GM19025 (cell line): Measurements from ENCODE around the gene RUNX2.

Experiments used
- ATAC-seq: cut with Tn5 transposase; IDR thresholded peaks from one replicate; pipeline ENCODE4 v1.9.1; 2021; ENCODE audit warnings: mild to moderate bottlenecking, low read depth, moderate library complexity; ENCODE audit not compliant: unreplicated experiment

The RUNX2 gene

DNA sequence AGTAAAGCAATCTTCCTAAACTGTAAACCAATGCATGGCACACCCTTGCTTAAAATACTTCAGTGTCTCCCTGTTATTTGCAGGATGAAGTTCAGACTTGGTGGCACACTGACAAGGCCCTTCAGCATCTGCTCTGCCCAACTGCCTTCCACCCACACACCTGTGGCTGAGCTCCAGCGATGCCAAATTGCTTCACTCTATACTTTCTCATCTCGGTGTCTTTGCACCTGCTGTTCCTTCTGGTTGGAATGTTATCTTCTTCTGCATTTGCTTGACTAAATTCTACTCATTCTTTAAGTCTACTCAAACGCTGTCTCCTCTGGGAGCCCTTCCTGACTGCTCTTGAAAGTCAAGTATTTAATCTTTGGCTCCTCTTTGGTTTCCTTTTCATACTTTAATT is 149.7 kb downstream of the RUNX2 start:
- no peak for ATAC-seq

DNA sequence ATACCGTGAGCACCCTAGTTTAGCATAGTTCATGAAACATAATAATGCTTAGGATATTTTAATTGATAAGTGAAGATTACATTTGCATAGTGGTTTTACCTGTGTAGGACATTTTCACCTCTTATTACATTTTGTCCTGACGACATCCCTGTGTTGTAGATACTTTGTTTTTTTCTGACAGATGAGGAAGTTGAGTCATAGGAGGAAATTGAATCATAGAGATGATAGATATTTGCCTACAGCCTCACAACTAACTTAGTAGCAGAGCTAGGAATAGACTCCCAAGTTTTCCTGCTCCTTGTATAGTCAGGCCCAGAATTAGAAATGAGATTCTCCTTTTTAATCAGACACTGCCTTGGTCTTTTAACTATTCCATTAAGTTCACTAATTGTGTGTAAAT is 150.1 kb downstream of the RUNX2 start:
- no peak for ATAC-seq

DNA sequence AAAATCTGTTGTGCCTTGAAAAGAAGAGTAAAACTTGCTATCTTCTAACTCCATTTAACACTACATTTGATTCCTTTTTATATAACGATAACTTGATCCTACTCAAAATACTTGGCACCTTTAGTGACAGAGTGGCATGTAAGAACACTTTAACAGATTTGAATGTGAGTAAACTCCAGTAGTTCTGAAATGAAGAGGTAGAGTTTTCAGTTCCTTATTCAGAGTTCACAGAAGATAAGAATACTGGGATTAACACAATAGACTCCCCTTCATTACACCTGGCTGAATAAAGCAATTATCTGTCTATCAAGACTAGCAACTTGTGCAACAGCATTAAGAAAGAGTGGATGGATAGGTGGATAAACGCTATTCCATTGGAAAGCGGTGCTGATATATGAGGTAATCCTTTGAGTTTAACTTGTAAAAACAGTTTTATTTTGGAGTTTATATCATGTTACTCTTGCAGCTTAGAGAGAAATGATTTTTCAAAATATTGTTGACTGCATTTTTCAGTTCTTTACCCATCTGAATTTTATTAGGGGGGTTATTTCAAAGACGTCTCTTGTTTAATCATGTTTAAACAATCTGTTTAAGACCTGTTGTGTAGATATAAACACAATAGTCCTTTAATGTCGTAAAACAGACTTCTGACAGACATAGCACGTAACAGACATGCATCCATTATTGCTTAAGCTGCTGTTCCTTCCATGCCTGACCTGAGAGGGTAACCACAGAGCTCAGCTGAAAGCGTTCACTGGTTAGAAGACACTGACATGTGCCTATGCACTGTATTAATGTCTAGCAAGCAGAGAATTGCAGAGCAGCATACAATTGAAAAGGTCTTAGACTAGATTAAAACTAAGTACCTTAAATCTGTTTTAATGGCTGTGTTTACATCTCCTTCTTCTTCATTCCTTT is 152.0 kb downstream of the RUNX2 start:
- ATAC-seq: peak; percentile 76

DNA sequence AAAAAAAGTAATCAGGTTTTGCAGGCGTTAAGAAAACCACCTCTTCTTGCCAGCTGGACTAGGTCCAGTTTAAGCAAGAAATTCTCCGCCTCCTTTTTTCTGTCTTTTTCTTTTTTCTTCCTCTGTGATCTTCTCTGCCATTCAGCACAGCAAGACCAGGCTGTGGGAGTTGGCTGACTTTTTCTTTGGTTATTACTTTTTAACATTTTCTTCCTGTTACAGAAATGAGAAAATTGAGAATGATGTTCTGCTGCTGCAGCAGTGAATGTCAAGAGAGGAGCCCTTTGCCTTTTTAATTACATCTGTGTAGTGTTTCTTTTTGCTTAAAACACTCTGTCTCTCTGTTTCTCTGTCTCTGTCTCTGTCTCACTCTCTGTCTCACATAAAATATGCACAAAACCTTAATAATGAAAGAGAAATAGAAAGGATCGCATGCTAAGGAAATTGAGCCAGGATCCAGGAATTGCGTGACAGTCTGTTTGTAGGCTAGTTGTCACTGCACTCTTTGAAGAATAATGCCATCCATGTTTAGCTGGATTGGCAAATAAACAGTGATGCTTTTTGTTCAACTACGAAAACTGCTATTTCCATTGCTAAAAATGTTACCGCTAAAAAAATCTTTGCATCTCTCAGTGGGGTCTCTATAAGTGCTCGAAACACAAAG is 152.8 kb downstream of the RUNX2 start:
- ATAC-seq: no peak

DNA sequence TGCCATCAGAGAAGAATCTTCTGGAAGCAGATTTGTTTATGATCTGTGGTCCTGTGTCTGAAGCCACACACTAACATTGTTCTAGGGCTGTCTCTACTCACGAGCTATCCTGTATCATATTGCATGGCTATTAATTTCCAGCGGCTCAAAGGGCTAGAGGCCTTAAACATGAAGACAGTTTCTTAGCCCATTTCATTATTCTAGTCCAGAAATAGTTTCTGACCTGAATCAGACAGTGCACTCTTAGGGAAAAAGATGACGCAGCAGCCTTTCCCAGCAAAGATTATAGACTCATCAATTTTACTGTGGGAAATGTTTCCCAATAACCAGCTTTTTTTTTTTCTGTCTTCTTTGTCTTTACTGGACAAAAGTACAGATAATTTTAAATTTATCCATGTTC is 154.9 kb downstream of the RUNX2 start:
- no peak for ATAC-seq

DNA sequence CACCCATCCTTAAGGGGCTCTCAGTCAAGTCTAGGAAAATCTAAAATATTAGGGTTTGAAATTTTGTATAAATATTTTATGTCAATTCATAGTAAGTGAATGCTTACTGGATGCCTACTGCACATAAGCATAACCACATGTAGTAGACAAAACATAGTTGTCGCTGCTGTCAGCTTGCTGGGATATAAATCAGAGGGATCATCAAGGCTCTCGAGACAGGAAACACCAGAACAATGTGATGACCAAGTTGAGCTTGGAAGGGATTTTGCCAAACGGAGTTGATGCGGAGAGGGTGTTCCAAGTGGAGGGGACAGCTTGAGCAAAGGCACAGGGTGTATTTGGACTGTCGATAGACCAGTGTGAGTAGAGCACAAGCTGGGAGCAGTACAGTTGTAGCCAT is 155.4 kb downstream of the RUNX2 start:
- ATAC-seq: no peak

DNA sequence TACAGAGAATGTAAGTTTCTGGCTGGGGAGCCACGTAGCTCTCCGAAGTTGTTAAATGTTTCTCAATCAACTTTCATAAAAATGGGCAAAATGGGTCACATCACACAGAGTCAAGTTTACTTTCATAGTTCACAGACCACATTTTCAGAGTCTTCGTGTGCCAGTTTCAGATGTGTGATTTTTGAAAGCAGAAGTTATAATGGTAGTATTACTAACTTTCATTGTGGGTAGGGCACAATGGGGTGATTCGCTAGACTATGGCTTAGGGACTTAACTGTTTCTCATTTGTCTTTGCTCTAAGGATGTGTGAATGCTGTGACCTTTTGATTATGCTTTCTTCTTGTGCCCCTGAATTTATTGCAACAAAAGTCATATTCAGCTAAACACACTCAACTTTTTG is 158.6 kb downstream of the RUNX2 start:
- ATAC-seq: no peak

DNA sequence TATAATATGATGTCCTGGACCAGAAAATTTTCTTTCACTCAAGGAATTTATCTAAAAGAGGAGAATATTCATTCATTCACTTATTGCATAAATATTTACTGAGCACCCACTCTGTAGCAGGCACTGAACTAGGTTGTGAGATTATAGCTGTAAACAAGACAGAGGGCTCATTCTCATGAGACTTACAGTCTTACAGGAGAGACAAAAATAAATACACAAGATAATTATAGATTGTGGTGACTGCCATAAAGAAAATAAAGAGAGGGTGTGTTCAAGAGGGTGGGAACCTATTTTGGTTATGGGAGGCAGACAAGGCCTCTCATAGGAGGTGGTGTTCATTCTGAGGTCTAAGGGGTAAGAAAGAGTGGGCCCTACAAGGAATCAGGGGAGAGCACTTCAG is 159.5 kb downstream of the RUNX2 start:
- no peak for ATAC-seq

DNA sequence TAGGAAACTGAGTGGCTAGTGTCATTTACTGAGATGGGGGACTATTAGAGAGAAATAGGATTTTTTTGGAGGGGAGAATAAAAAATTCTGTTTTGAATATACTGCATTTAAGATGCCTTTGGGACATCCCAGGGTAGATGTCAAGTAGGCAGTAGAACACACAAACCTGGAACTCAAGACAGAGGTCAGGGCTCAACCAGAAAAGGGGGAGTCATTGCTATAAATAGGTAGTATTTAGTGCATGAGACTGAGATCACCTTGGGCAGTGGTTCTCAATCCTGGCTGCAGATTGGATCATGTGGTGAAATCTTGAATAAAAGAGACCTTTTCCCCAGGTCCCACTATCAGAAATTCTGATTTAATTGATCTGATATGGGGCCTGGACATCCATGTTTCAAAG is 160.1 kb downstream of the RUNX2 start:
- no peak for ATAC-seq

DNA sequence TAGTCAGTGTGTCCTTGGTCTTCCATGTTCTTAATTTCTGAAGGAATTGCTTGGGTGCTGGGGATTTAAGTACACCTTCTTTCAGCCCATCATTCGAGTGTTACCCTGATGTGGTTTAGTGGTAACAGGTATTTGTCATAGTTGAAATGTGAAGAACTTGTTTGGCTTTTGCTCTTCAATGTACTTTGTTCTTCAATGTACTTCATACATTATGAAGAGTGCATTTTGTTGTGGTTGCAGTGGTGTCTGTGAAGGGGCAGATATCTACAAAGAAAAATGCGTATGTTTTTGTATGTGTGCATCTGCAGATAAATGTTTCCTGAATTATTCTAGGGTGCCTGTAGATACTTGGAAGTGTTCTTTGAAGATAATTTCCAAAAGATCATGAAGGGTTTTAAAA is 160.8 kb downstream of the RUNX2 start:
- ATAC-seq: no peak

DNA sequence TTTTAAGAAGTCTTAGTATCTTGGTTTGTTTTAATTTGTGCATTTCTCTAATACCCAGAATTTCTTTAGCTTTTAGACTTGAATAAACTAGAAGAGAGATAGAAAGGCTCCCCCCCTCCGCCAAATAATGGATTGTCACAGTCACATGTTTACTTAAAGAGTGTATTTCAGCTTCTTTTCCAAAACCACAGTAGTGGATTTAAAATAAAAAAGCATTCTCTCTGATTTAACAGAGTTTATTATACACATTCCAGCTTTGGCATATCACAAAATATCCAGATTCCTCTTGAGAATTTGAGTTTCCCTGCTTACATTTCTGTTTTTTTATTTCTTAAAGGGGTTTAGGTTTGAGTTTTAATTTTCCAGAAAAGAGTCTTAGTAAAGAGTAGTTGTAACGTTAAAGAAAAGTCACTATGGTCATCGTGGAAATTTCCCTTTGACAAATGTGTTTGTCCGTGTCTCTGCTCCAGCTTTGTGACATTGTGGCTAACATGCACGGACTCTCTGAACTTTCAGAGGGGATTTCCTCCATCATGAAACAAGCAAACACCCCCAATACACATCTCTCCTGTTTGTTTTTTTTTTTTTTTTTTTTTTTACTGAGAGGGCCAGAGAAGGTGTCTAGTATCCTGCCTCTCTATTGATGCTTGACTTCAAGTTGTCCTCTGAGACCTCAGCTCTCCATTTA is 163.1 kb downstream of the RUNX2 start:
- ATAC-seq: no peak

DNA sequence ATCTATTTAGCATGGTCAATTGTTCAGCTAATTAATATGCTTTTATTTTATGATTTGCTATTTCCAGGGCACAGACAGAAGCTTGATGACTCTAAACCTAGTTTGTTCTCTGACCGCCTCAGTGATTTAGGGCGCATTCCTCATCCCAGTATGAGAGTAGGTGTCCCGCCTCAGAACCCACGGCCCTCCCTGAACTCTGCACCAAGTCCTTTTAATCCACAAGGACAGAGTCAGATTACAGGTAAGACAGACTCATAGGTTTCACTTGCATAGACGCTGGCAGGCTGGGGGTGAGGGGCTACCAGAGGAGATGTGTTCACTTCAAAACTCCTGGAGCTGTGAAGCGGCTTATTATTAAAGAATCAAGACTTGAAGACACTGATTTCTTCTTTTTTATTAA is 163.7 kb downstream of the RUNX2 start:
- no peak for ATAC-seq

DNA sequence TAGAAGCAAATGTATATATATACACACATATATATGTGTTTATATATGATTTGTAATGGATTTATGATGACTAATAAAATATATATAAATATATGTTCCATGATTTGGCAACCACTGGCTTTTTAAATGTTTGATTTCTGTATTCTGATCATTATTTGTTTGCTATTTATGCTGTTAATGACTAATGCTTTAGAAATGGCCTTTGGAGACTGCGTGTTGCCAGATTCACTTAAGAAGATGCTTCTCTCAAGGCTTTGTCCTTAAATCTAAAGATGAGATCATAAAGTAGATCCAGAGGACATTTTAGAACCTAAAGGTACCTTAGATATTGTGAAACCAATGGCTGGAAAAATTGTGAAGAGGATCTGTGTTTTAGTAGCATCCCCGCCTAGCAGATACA is 165.6 kb downstream of the RUNX2 start:
- ATAC-seq: no peak

DNA sequence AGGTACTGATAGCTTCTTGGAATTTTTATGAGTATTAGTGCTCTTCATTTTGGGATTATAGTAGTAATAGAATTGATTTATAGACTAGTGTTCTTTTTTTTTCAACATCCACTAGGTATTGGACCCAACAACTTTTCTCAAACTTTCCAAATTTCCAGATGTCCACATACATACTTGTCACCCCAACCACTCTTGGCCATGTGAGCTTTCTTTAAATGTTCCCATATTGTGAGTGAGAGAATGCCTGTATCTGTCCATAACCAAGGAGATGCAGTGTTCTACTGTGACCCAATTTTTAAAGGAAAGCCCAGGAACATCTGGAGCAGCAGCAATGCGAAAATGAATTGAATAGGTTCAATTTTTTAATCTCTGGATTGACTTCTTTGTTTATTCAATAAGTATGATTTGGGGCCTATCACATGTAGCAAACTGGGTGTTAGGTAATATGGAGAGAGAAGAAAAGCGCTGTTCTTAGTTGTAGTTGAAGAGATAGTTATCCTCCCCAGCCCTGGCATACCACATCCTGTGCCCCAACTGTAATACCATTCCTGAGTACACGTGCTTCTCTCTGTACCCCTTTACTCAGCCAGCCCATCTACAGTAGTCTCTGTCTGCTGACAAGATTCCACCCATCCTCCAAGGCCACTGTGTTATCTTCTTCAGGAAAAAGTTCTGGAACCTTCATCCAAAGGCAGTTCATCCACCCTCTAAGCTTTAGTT is 166.4 kb downstream of the RUNX2 start:
- no peak for ATAC-seq

DNA sequence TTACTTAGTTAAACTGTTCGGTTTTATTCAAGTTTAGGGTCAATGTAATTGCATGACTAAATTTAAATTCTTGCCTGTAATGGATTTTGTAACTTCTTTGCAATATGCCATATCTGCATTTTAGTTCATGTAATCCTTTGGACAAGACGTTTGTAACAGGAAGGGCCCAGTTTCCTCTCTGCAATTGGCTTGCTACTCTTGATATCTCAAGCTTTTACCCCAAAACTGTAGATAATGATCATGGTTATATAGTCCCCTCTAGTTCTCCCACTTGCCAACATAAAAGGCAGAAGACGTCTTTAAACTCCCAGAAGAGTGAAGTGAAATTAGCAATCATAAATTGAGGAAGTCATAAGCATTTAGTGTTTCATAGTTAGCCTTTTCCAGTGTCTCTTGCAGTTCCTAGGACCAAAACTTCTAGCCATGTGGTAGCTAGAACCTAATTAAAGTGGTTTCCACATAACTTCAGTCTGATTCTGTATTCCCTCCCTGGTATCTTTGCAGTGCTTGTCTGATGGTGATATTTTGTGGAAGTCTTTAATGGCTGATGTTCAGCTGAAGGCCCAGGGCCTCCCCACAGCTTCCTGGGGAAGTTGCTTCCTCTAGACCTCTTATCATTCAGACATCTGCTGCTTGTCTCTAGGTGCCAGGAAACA is 167.4 kb downstream of the RUNX2 start:
- no peak for ATAC-seq

DNA sequence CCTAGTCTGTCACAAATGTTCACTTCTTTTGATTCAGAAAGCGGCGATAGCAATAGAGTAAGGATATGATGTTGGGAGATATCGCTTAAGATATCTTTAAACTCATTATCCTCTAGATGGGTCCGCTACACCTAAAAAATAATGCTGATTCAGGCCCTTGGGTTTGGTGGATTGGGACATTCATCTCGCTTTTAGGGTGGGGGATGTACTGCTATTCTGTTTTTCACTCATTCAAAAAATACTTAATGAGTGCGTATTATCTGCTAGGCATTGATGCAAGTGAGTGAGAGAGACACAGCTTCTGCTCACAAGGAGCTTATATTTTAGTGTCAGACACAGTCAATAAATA is 167.9 kb downstream of the RUNX2 start:
- no peak for ATAC-seq

DNA sequence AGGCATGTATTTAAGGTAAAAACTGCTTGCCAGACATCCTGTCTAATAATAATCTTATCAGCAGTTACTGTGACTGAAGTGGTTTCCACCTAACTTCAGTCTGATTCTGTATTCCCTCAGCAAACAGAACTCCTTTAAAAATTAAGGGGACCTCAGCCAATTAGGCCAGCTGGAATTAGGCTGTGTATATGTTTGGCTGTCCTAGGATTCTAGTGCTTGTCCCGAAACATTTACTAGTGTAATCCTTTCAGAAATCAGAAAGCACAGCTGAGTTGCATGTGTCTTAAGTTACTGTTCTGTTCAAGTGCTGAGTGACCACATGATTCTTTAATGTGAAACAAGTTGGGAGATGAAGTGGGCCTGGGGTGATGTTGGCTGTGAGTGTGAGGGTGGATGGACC is 170.5 kb downstream of the RUNX2 start:
- ATAC-seq: no peak

DNA sequence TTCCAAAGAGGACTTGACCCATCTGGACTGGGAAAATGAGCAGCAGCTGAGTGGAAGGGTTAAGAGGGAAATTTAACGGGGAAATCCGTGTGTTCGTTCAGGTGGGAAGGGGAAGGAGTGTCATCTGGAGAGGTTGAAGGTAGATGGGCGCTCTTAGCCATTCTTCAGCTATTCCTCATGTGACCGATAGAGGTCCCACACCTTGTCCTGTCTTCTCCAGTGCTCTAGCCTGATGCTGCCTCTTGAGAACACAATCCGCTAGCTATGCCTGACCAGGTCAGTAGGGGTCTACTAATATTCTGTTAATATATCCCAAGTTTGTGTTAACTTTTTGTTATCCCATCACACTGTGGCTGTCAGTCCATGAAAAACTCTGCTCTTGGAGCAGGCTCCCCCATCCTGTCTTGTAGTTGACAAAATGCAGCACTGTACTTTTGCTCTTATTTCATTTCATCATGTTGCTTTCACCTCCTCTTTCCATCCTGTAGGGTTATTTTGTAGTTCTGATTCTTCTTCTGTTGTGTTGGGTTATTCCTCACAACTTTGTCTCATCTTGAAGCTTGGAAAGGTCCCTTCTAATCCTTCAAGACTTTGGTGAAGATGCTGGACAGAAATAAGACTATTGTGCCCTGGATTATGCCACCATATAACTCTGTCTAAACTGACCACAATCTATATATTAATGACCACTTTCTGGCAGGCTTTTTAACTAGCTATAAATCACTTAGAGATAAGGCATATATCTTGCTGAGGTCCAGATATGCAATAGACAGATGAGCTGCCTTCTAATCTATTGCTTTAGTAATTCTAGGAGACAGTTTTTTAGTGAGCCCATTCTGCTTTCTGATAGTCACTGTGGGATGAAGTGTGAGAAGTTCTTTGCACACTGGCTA is 173.0 kb downstream of the RUNX2 start:
- ATAC-seq: no peak

DNA sequence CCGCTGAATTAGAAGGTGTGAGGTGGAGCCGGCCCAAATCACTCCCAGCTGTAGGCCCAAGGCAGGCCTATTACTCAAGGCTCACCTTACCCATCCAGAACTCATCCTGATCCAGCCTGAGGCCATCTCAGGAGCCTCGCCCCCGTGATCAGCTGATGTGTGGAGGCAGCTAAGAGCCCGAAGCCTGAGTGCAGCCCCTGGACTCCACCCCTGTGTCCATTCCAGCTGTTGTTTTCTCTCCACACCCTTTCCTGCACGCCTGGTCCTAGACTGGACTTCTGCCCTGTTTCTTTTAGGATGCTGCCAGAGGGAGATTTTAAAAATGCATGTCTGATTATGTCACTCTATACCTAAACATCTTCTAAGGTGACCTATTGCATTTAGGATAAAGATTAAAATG is 174.3 kb downstream of the RUNX2 start:
- no peak for ATAC-seq
